Nephron (organoid): ENCODE measurements around the gene DNAH12.
A peak's percentile ranks its signal among the peaks of the same experiment; 100 is the strongest.

Experiments
- H3K27ac Mint-ChIP-seq, 3 experiments: 2 replicates each; pipeline ENCODE4 v1.8.0; 2020; ENCODE audit warnings: mixed read lengths in 3 of 3, mild to moderate bottlenecking in 2 of 3, moderate library complexity in 1 of 3
- H3K27me3 Mint-ChIP-seq: 2 replicates; pipeline ENCODE4 v1.8.0; 2021; ENCODE audit warnings: low read depth, mild to moderate bottlenecking, moderate library complexity, mixed read lengths
- H3K36me3 Mint-ChIP-seq: 2 replicates; pipeline ENCODE4 v1.8.0; 2020; ENCODE audit warnings: low read depth, mixed read lengths
- H3K4me1 Mint-ChIP-seq: 2 replicates; pipeline ENCODE4 v1.8.0; 2020; ENCODE audit warnings: mixed read lengths
- H3K4me3 Mint-ChIP-seq, 3 experiments: 2 replicates each; pipeline ENCODE4 v1.8.0; 2020; ENCODE audit warnings: mild to moderate bottlenecking in 3 of 3, mixed read lengths in 3 of 3, moderate library complexity in 2 of 3
- H3K9me3 Mint-ChIP-seq: 2 replicates; pipeline ENCODE4 v1.8.0; 2020; ENCODE audit warnings: mixed read lengths
- TF ChIP-seq, protein P1 (sequence below), 3 experiments: fragments of 200-600 bp; sonication (generic); IDR thresholded peaks; one replicate each; pipeline ENCODE4 v1.5.0; 2021; ENCODE audit warnings: antibody characterized with exemption in 3 of 3; ENCODE audit not compliant: unreplicated experiment in 3 of 3

The DNAH12 gene

DNA sequence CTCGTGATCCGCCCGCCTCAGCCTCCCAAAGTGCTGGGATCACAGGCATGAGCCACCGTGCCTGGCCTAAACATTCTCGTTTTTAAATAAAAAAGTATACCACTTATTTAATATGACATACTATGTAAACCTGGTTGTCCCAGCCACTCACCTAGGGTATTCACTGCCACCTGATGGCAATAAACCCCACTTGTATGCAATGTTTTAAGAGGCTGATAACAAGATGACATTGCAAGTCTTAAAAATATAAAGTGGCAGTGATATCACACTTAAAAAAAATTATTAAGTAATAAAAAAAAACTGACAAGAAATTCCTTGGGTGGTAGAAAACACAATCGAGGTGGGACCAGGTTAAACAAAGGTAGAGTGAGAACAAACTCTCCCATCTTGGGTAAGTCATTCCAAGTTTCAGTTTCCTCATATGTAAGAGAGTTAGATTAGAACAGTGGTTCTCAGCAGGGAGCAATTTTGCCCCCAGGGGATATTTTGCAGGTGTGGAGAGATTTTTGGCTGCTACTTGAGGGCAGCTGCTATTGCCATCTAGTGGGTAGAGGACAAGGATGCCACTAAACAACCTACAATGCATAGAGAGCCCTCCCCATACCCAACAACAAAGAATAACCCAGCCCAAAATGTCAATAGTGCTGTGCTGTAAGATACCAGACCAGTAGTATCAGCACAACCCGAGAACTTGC, 38.5 kb upstream of the DNAH12 start:
- Mint-ChIP-seq H3K36me3 (peaks cover 35% of the 10 kb centered on the region), H3K27ac (peak overlapping the region in 1 of 3 experiments; percentile 19), H3K4me3 (no peak overlapping the region), H3K9me3 (no peaks in the 10 kb centered on the region), H3K4me1 (no peaks in the 10 kb centered on the region), H3K27me3 (no peaks in the 10 kb centered on the region)
- TF ChIP-seq, protein P1, sequence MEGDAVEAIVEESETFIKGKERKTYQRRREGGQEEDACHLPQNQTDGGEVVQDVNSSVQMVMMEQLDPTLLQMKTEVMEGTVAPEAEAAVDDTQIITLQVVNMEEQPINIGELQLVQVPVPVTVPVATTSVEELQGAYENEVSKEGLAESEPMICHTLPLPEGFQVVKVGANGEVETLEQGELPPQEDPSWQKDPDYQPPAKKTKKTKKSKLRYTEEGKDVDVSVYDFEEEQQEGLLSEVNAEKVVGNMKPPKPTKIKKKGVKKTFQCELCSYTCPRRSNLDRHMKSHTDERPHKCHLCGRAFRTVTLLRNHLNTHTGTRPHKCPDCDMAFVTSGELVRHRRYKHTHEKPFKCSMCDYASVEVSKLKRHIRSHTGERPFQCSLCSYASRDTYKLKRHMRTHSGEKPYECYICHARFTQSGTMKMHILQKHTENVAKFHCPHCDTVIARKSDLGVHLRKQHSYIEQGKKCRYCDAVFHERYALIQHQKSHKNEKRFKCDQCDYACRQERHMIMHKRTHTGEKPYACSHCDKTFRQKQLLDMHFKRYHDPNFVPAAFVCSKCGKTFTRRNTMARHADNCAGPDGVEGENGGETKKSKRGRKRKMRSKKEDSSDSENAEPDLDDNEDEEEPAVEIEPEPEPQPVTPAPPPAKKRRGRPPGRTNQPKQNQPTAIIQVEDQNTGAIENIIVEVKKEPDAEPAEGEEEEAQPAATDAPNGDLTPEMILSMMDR (IDR thresholded peaks at IDR 0.05; ENCODE audit: unreplicated experiment in 3 of 3), result no peak

DNA sequence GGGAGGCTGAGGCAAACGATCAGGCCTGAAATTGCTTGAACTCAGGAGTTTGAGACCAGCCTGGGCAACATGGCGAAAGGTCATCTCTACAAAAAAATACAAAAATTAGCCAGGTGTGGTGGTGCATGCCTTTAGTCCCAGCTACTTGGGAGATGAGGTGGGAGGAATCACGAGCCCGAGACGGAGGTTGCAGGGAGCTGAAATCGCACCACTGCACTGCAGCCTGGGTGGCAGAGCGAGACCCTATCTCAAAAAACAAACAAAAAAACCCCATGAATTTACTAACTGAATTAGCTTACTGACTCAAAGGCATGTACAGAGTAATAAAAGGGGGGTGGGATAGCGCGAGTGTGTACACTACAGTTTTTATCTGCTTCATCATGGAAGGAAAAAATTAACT, 33.7 kb upstream of the DNAH12 start:
- Mint-ChIP-seq H3K4me3 (peak overlapping the region in 1 of 3 experiments; percentile 8), H3K9me3 (no peaks in the 10 kb centered on the region), H3K36me3 (peaks cover 64% of the 10 kb centered on the region), H3K27ac (peak overlapping the region; percentile 82 to 93 (median 92)), H3K4me1 (peaks cover 4% of the 10 kb centered on the region), H3K27me3 (no peaks in the 10 kb centered on the region)
- TF ChIP-seq, protein P1 (IDR thresholded peaks at IDR 0.05; ENCODE audit: unreplicated experiment in 3 of 3), result no peak

DNA sequence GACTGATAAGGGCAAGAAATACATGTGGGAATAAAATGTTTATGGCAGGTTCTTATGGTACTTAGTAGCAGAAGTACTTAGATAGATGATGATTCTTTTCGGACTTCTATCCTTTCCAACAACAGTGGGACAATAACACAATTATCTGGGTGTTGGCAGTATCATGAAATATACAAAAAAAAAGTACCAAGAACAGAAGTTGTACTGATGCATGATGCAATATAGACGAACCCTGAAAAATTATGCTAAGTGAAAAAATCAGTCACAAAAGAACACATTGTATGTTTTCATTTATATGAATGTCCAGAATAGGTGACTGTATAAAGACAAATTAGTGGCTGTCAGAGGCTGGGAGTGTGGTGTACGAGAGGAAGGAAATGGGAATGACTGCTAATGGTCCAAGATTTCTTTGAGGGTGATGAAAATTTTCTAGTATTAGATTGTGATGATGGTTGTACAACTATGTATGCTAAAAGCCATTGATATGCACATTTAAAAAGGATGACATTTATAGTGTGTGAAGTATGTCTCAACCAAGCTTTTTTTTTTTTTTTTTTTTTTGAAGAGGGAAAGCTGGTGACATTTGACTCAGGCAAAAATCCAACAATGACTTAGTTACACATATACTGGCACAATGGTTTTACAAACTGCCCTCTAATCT, 32.0 kb upstream of the DNAH12 start:
- Mint-ChIP-seq H3K9me3 (no peaks in the 10 kb centered on the region), H3K4me1 (peaks cover 4% of the 10 kb centered on the region), H3K27me3 (no peaks in the 10 kb centered on the region), H3K27ac (peak overlapping the region; percentile 6 to 46 (median 11)), H3K4me3 (no peak overlapping the region), H3K36me3 (peaks cover 75% of the 10 kb centered on the region)
- TF ChIP-seq, protein P1 (IDR thresholded peaks at IDR 0.05; ENCODE audit: unreplicated experiment in 3 of 3), result no peak

DNA sequence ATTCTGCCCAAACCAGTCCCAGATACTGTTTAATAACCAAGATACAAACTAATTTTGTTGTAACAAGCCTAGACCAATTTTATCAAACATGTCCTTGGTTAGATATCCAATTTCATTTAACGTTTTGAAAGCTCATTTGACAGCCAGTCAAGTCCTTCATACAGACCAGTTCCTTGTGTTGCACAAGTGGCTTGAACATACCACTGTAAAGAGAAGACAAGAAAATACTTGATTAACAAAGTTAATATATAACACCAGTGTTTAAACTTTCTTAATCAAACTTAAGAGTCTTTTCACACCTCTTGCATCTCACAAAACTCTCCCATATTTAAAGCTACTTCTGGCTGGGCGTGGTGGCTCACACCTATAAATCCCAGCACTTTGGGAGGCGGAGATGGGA, 28.0 kb upstream of the DNAH12 start:
- TF ChIP-seq, protein P1 (IDR thresholded peaks at IDR 0.05; ENCODE audit: unreplicated experiment in 3 of 3), result no peak
- H3K27ac Mint-ChIP-seq, result no peak overlapping the region
- no peaks in the 10 kb centered on the region for H3K9me3 Mint-ChIP-seq
- no peaks in the 10 kb centered on the region for H3K27me3 Mint-ChIP-seq
- H3K4me3 Mint-ChIP-seq, result no peak overlapping the region
- H3K4me1 Mint-ChIP-seq, result peaks cover 2% of the 10 kb centered on the region
- peaks cover 69% of the 10 kb centered on the region for H3K36me3 Mint-ChIP-seq

DNA sequence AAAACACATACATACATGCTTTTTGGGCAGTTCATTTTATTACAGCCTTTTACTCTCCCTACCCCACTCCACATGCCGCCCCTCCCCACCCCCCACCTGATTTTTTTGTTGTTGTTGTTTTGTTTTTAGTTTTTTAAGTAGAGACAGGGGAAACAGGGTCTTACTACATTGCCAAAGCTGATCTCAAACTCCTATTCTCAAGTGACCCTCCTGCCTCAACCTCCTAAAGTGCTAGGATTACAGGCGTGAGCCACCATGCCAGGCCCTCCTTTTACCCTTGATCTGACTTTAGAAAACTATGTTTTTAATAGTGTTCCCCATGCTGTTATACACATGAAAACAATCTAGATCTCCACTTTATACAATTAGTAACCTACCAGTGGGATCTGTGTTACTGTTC, 26.7 kb upstream of the DNAH12 start:
- TF ChIP-seq, protein P1 (IDR thresholded peaks at IDR 0.05; ENCODE audit: unreplicated experiment in 3 of 3), result no peak
- no peak overlapping the region for H3K27ac Mint-ChIP-seq
- H3K27me3 Mint-ChIP-seq, result no peaks in the 10 kb centered on the region
- H3K36me3 Mint-ChIP-seq, result peaks cover 62% of the 10 kb centered on the region
- no peaks in the 10 kb centered on the region for H3K9me3 Mint-ChIP-seq
- H3K4me1 Mint-ChIP-seq, result no peaks in the 10 kb centered on the region
- H3K4me3 Mint-ChIP-seq, result no peak overlapping the region
